Stimulated activated naive CD8-positive, alpha-beta T cell treated with anti-CD3 and anti-CD28 coated beads, Interleukin-15, Interleukin-2, amounts not matched to agents 100 ng/mL and 50 ng/mL, for 24 hours (primary cell): ENCODE results near the gene NOTCH4.

Experiments
- H3K27ac Mint-ChIP-seq: one replicate; pipeline ENCODE4 v1.8.0; 2021; ENCODE audit warnings: mild to moderate bottlenecking, mixed read lengths
- H3K27me3 Mint-ChIP-seq: one replicate; pipeline ENCODE4 v1.8.0; 2021; ENCODE audit warnings: mixed read lengths
- H3K36me3 Mint-ChIP-seq: one replicate; pipeline ENCODE4 v1.8.0; 2021; ENCODE audit warnings: low read depth, mixed read lengths
- H3K4me1 Mint-ChIP-seq: one replicate; pipeline ENCODE4 v1.8.0; 2021; ENCODE audit warnings: low read depth, mixed read lengths
- H3K4me3 Mint-ChIP-seq: one replicate; pipeline ENCODE4 v1.8.0; 2021; ENCODE audit warnings: mild to moderate bottlenecking, mixed read lengths
- H3K9me3 Mint-ChIP-seq: one replicate; pipeline ENCODE4 v1.8.0; 2021; ENCODE audit warnings: mixed read lengths

The NOTCH4 gene

GRCh38 chr6:32183483-32184083, 40.3 kb downstream of the NOTCH4 start:
- H3K36me3 Mint-ChIP-seq: peaks cover 63% of the 10 kb centered on the region
- H3K4me3 Mint-ChIP-seq: no peak overlapping the region
- peak overlapping the region; percentile 40 for H3K27ac Mint-ChIP-seq
- H3K27me3 Mint-ChIP-seq: no peaks in the 10 kb centered on the region
- peaks cover 71% of the 10 kb centered on the region for H3K4me1 Mint-ChIP-seq
- H3K9me3 Mint-ChIP-seq: no peaks in the 10 kb centered on the region

- Mint-ChIP-seq H3K27ac (peak overlapping the region; percentile 51), H3K27me3 (no peaks in the 10 kb centered on the region), H3K36me3 (peaks cover 61% of the 10 kb centered on the region), H3K4me1 (peaks cover 70% of the 10 kb centered on the region), H3K9me3 (no peaks in the 10 kb centered on the region), H3K4me3 (no peak overlapping the region)
Observed at GRCh38 chr6:32183030-32183429, 40.8 kb downstream of the NOTCH4 start.

GRCh38 chr6:32182555-32182981, 41.3 kb downstream of the NOTCH4 start:
- Mint-ChIP-seq H3K9me3 (no peaks in the 10 kb centered on the region), H3K36me3 (peaks cover 59% of the 10 kb centered on the region), H3K27me3 (no peaks in the 10 kb centered on the region), H3K4me1 (peaks cover 70% of the 10 kb centered on the region), H3K27ac (peak overlapping the region; percentile 51), H3K4me3 (no peak overlapping the region)

- H3K36me3 Mint-ChIP-seq: peaks cover 53% of the 10 kb centered on the region
- H3K9me3 Mint-ChIP-seq: no peaks in the 10 kb centered on the region
- no peak overlapping the region for H3K27ac Mint-ChIP-seq
- peaks cover 70% of the 10 kb centered on the region for H3K4me1 Mint-ChIP-seq
- no peak overlapping the region for H3K4me3 Mint-ChIP-seq
- no peaks in the 10 kb centered on the region for H3K27me3 Mint-ChIP-seq
Observed at GRCh38 chr6:32181915-32182529, 41.8 kb downstream of the NOTCH4 start.

GRCh38 chr6:32181148-32181702, 42.6 kb downstream of the NOTCH4 start:
- H3K9me3 Mint-ChIP-seq: no peaks in the 10 kb centered on the region
- H3K27ac Mint-ChIP-seq: peak overlapping the region; percentile 96
- no peak overlapping the region for H3K4me3 Mint-ChIP-seq
- peaks cover 45% of the 10 kb centered on the region for H3K36me3 Mint-ChIP-seq
- peaks cover 70% of the 10 kb centered on the region for H3K4me1 Mint-ChIP-seq
- H3K27me3 Mint-ChIP-seq: no peaks in the 10 kb centered on the region

- peaks cover 68% of the 10 kb centered on the region for H3K4me1 Mint-ChIP-seq
- H3K27me3 Mint-ChIP-seq: no peaks in the 10 kb centered on the region
- H3K27ac Mint-ChIP-seq: peak overlapping the region; percentile 96
- H3K9me3 Mint-ChIP-seq: no peaks in the 10 kb centered on the region
- peak overlapping the region; percentile 96 for H3K4me3 Mint-ChIP-seq
- peaks cover 37% of the 10 kb centered on the region for H3K36me3 Mint-ChIP-seq
Observed at GRCh38 chr6:32179766-32180405, 44.0 kb downstream of the NOTCH4 start.

- peak overlapping the region; percentile 96 for H3K4me3 Mint-ChIP-seq
- peaks cover 37% of the 10 kb centered on the region for H3K36me3 Mint-ChIP-seq
- peak overlapping the region; percentile 96 for H3K27ac Mint-ChIP-seq
- H3K27me3 Mint-ChIP-seq: no peaks in the 10 kb centered on the region
- no peaks in the 10 kb centered on the region for H3K9me3 Mint-ChIP-seq
- H3K4me1 Mint-ChIP-seq: peaks cover 78% of the 10 kb centered on the region
Observed at GRCh38 chr6:32178547-32179440, 45.1 kb downstream of the NOTCH4 start.

- H3K27me3 Mint-ChIP-seq: no peaks in the 10 kb centered on the region
- H3K36me3 Mint-ChIP-seq: peaks cover 31% of the 10 kb centered on the region
- H3K4me1 Mint-ChIP-seq: peaks cover 78% of the 10 kb centered on the region
- H3K4me3 Mint-ChIP-seq: peak within 1 kb of the TSS; percentile 96
- H3K27ac Mint-ChIP-seq: peak within 1 kb of the TSS; percentile 96
- no peaks in the 10 kb centered on the region for H3K9me3 Mint-ChIP-seq
Observed at GRCh38 chr6:32177788-32178546, 45.9 kb downstream of the NOTCH4 start, which contains the start of gene RNF5. TSS of gene RNF5 (plus strand) at chr6:32178405. CDS start at chr6:32178512, 107 bp downstream.

GRCh38 chr6:32177183-32177787, 46.6 kb downstream of the NOTCH4 start:
- H3K36me3 Mint-ChIP-seq: peaks cover 26% of the 10 kb centered on the region
- no peaks in the 10 kb centered on the region for H3K9me3 Mint-ChIP-seq
- no peaks in the 10 kb centered on the region for H3K27me3 Mint-ChIP-seq
- H3K4me1 Mint-ChIP-seq: peaks cover 77% of the 10 kb centered on the region
- peak overlapping the region; percentile 96 for H3K27ac Mint-ChIP-seq
- peak overlapping the region; percentile 96 for H3K4me3 Mint-ChIP-seq

GRCh38 chr6:32176476-32177182, 47.2 kb downstream of the NOTCH4 start:
- no peaks in the 10 kb centered on the region for H3K9me3 Mint-ChIP-seq
- no peaks in the 10 kb centered on the region for H3K27me3 Mint-ChIP-seq
- peak overlapping the region; percentile 96 for H3K27ac Mint-ChIP-seq
- peaks cover 25% of the 10 kb centered on the region for H3K36me3 Mint-ChIP-seq
- peaks cover 77% of the 10 kb centered on the region for H3K4me1 Mint-ChIP-seq
- H3K4me3 Mint-ChIP-seq: peak overlapping the region; percentile 96

GRCh38 chr6:32175711-32176475, 48.0 kb downstream of the NOTCH4 start, which contains the start of gene AGPAT1:
TSS of gene AGPAT1 (minus strand) at chr6:32176084. CDS start at chr6:32171496, 4,588 bp downstream.
- Mint-ChIP-seq H3K4me1 (peaks cover 77% of the 10 kb centered on the region), H3K4me3 (peak within 1 kb of the TSS; percentile 96), H3K27ac (peak within 1 kb of the TSS; percentile 96), H3K27me3 (no peaks in the 10 kb centered on the region), H3K36me3 (peaks cover 25% of the 10 kb centered on the region), H3K9me3 (no peaks in the 10 kb centered on the region)

GRCh38 chr6:32175322-32175710, 48.6 kb downstream of the NOTCH4 start:
- H3K27ac Mint-ChIP-seq: peak overlapping the region; percentile 43
- H3K27me3 Mint-ChIP-seq: no peaks in the 10 kb centered on the region
- no peaks in the 10 kb centered on the region for H3K9me3 Mint-ChIP-seq
- H3K4me1 Mint-ChIP-seq: peaks cover 71% of the 10 kb centered on the region
- peaks cover 20% of the 10 kb centered on the region for H3K36me3 Mint-ChIP-seq
- H3K4me3 Mint-ChIP-seq: peak overlapping the region; percentile 96
